K562 (cell line): ENCODE results near the gene PIK3R2. TPM values are rescaled to one million over a fixed set of nuclear protein-coding genes. Genes with fewer than 3 reads are reported as not detected.

Experiments used
- ARID2 ChIP-seq: fragments of 450-650 bp; IDR thresholded peaks from 2 replicates; pipeline ENCODE4 v1.6.1; 2017; ENCODE audit warnings: antibody characterized with exemption, mild to moderate bottlenecking
- ARID3A ChIP-seq: IDR thresholded peaks from 2 replicates; pipeline ENCODE4 v1.6.1; 2012; ENCODE audit warnings: low read depth, low read length, improper control_type of control experiment, borderline replicate concordance
- CBFB ChIP-seq: sonication (generic); formaldehyde crosslinking; IDR thresholded peaks from 2 replicates; pipeline ENCODE4 v1.4.0; 2020; ENCODE audit warnings: mild to moderate bottlenecking, missing genetic modification reagents
- CREB1 ChIP-seq, 2 experiments: sonication (generic) in 1 of 2; formaldehyde crosslinking in 1 of 2; IDR thresholded peaks; 2 replicates each; pipeline versions ENCODE4 v1.6.1 to v1.8.0; 2012 to 2022; ENCODE audit warnings: inconsistent platforms in 1 of 2, mild to moderate bottlenecking in 1 of 2, missing genetic modification reagents in 1 of 2, moderate library complexity in 1 of 2
- CREM ChIP-seq: IDR thresholded peaks from 2 replicates; pipeline ENCODE4 v1.6.1; 2014; ENCODE audit warnings: antibody characterized with exemption, low read depth
- CTBP1 ChIP-seq: fragments of 450-650 bp; IDR thresholded peaks from 2 replicates; pipeline ENCODE4 v1.6.1; 2016; ENCODE audit warnings: borderline replicate concordance
- CXXC5 ChIP-seq: fragments of 250-450 bp; sonication (Bioruptor Pico); IDR thresholded peaks from 2 replicates; pipeline ENCODE4 v1.8.0; 2022; ENCODE audit warnings: inconsistent platforms, mild to moderate bottlenecking, moderate library complexity
- FOSL1 ChIP-seq: fragments of 200-800 bp; sonication (Bioruptor generic); conservative IDR thresholded peaks from 2 replicates; pipeline ENCODE4 v1.6.1; 2016; ENCODE audit warnings: missing genetic modification characterization, missing compliant biosample characterization
- FOXJ2 ChIP-seq: fragments of 200-800 bp; sonication (Bioruptor generic); IDR thresholded peaks from 2 replicates; pipeline ENCODE4 v1.6.1; 2016; ENCODE audit warnings: missing genetic modification characterization, missing compliant biosample characterization
- RBM25 ChIP-seq: fragments of 200-400 bp; formaldehyde crosslinking; IDR thresholded peaks from 2 replicates; pipeline ENCODE4 v1.6.1; 2018; ENCODE audit warnings: low read length, low read depth, moderate library complexity; ENCODE audit not compliant: severe bottlenecking
- TAF7 ChIP-seq: fragments of 450-650 bp; IDR thresholded peaks from 2 replicates; pipeline ENCODE4 v1.6.1; 2016; ENCODE audit warnings: missing genetic modification characterization, missing compliant biosample characterization
- TGIF2 ChIP-seq: sonication (generic); formaldehyde crosslinking; IDR thresholded peaks from 2 replicates; pipeline ENCODE4 v1.8.1; 2022; ENCODE audit warnings: mild to moderate bottlenecking, missing genetic modification reagents, moderate library complexity
- XRCC5 ChIP-seq: fragments of 200-400 bp; formaldehyde crosslinking; IDR thresholded peaks from 2 replicates; pipeline ENCODE4 v1.6.1; 2017; ENCODE audit warnings: low read depth, mild to moderate bottlenecking, low read length
- ZNF79 ChIP-seq: fragments of 250-450 bp; sonication (Bioruptor Pico); IDR thresholded peaks from 2 replicates; pipeline ENCODE4 v1.4.0; 2020; ENCODE audit warnings: low read depth, mild to moderate bottlenecking, moderate library complexity
- polyA plus RNA-seq, 8 experiments: library from polyadenylated mRNA; depleted of rRNA in 4 of 8; stranded (reverse) in 5 of 8; unstranded in 3 of 8; fragments of >200 nt; fragmentation: Nextera tagmentation in 2 of 8; fragmentation: Illumina TruSeq in 1 of 8; extraction: Ambion mirVana in 2 of 8; extraction: Trizol in 1 of 8; gene quantifications; 2 replicates each; pipeline versions ENCODE4 v1.2.1 to v1.2.3, GENCODE V29; 2011 to 2014; ENCODE audit warnings: inconsistent platforms in 1 of 8, missing spikeins in 1 of 8
- total RNA-seq, 7 experiments: library from RNA; depleted of rRNA in 6 of 7; stranded (reverse); fragments of >200 nt in 6 of 7; fragmentation: Illumina TruSeq in 2 of 7; extraction: Trizol in 2 of 7; gene quantifications; 2 replicates each; pipeline versions ENCODE4 v1.2.1 to v1.2.3, GENCODE V29; 2011 to 2021; ENCODE audit warnings: low replicate concordance in 1 of 7
- TF ChIP-seq, protein P1 (sequence below): fragments of 450-650 bp; IDR thresholded peaks from 2 replicates; pipeline ENCODE4 v1.6.1; 2016; ENCODE audit warnings: low read depth
- TF ChIP-seq, protein P2 (sequence below): fragments of 450-650 bp; IDR thresholded peaks from 2 replicates; pipeline ENCODE4 v1.6.1; 2018; ENCODE audit warnings: mild to moderate bottlenecking, low read depth; ENCODE audit not compliant: partially characterized antibody

Gene PIK3R2
- total and polyA plus RNA-seq, 9 of the 15 experiments (the other 6 are each of a cell fraction or from before 2014, with no cell fraction given) = 0.39 to 37.9 (median 5.3) TPM

GRCh38 chr19:18152817-18153555 is at the start of gene PIK3R2 (continued):
- no peak; the same call in 1 of the 2 replicates for TF ChIP-seq FOXJ2
- TF ChIP-seq ZNF79 (CRISPR knock-in tag) = no peak
- TF ChIP-seq CREB1 (IDR thresholded peaks at IDR 0.05) = no peak
- 0 out of 2 replicates have a peak, but pooled peaks have one; percentile 12 for TF ChIP-seq CREB1 (CRISPR knock-in tag; IDR thresholded peaks at IDR 0.05)
- no peak for TF ChIP-seq CBFB (CRISPR knock-in tag)
- TF ChIP-seq ARID3A = no peak
- 0 out of 2 replicates have a peak, but pooled peaks have one; percentile 29 for TF ChIP-seq ARID2
- peak; percentile 32 for TF ChIP-seq RBM25
- TF ChIP-seq FOSL1 (tag) = no peak
- peak; percentile 47; the same call in 1 of the 2 replicates for TF ChIP-seq TAF7 (tag)
- TF ChIP-seq, protein P1, sequence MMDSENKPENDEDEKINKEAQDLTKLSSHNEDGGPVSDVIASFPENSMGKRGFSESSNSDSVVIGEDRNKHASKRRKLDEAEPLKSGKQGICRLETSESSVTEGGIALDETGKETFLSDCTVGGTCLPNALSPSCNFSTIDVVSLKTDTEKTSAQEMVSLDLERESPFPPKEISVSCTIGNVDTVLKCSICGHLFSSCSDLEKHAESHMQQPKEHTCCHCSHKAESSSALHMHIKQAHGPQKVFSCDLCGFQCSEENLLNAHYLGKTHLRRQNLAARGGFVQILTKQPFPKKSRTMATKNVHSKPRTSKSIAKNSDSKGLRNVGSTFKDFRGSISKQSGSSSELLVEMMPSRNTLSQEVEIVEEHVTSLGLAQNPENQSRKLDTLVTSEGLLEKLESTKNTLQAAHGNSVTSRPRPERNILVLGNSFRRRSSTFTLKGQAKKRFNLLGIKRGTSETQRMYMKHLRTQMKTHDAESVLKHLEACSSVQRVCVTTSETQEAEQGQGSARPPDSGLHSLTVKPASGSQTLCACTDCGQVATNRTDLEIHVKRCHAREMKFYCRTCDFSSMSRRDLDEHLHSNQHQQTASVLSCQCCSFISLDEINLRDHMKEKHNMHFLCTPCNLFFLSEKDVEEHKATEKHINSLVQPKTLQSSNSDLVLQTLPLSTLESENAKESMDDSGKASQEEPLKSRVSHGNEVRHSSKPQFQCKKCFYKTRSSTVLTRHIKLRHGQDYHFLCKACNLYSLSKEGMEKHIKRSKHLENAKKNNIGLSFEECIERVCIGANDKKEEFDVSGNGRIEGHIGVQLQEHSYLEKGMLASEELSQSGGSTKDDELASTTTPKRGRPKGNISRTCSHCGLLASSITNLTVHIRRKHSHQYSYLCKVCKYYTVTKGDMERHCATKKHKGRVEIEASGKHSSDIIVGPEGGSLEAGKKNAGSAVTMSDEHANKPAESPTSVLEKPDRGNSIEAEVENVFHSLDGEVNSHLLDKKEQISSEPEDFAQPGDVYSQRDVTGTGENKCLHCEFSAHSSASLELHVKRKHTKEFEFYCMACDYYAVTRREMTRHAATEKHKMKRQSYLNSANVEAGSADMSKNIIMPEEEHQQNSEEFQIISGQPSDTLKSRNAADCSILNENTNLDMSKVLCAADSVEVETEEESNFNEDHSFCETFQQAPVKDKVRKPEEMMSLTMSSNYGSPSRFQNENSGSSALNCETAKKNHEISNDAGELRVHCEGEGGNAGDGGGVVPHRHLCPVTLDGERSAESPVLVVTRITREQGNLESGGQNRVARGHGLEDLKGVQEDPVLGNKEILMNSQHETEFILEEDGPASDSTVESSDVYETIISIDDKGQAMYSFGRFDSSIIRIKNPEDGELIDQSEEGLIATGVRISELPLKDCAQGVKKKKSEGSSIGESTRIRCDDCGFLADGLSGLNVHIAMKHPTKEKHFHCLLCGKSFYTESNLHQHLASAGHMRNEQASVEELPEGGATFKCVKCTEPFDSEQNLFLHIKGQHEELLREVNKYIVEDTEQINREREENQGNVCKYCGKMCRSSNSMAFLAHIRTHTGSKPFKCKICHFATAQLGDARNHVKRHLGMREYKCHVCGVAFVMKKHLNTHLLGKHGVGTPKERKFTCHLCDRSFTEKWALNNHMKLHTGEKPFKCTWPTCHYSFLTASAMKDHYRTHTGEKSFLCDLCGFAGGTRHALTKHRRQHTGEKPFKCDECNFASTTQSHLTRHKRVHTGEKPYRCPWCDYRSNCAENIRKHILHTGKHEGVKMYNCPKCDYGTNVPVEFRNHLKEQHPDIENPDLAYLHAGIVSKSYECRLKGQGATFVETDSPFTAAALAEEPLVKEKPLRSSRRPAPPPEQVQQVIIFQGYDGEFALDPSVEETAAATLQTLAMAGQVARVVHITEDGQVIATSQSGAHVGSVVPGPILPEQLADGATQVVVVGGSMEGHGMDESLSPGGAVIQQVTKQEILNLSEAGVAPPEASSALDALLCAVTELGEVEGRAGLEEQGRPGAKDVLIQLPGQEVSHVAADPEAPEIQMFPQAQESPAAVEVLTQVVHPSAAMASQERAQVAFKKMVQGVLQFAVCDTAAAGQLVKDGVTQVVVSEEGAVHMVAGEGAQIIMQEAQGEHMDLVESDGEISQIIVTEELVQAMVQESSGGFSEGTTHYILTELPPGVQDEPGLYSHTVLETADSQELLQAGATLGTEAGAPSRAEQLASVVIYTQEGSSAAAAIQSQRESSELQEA = peak; percentile 85
- TF ChIP-seq, protein P2, sequence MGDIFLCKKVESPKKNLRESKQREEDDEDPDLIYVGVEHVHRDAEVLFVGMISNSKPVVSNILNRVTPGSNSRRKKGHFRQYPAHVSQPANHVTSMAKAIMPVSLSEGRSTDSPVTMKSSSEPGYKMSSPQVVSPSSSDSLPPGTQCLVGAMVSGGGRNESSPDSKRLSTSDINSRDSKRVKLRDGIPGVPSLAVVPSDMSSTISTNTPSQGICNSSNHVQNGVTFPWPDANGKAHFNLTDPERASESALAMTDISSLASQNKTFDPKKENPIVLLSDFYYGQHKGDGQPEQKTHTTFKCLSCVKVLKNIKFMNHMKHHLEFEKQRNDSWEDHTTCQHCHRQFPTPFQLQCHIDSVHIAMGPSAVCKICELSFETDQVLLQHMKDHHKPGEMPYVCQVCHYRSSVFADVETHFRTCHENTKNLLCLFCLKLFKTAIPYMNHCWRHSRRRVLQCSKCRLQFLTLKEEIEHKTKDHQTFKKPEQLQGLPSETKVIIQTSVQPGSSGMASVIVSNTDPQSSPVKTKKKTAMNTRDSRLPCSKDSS = no peak
- 0 out of 2 replicates have a peak, but pooled peaks have one; percentile 48 for TF ChIP-seq TGIF2 (CRISPR knock-in tag)
- TF ChIP-seq CREM = peak; percentile 64
- TF ChIP-seq XRCC5 = no peak
- peak; percentile 86 for TF ChIP-seq CXXC5 (CRISPR knock-in tag)
- TF ChIP-seq CTBP1 = peak; percentile 42; the same call in 1 of the 2 replicates
